Astrocyte of the spinal cord (primary cell): ENCODE results near the gene CD86.
"Not testable (repeated sequence)": the region's sequence is repeated elsewhere in the genome, so short reads cannot be mapped to it uniquely, and the experiment has no call there.

Source experiments
- DNase-seq: peaks from one replicate; pipeline ENCODE4 v3.0.0; 2011; ENCODE audit warnings: low read depth, low spot score
- H3K4me3 ChIP-seq: 2 replicates; pipeline ENCODE4 v1.5.1; 2011; ENCODE audit warnings: low read depth, mild to moderate bottlenecking, low read length, moderate library complexity
- CTCF ChIP-seq: IDR thresholded peaks from 2 replicates; pipeline ENCODE4 v1.5.1; 2012; ENCODE audit warnings: low read depth, mild to moderate bottlenecking, low read length, inconsistent platforms
- in situ Hi-C: cut with HindIII; loops from 2 replicates; pipeline ENCODE4 v1.10.0; 2017; ENCODE audit warnings: low sequenced_read_pairs

Gene CD86

GRCh38 chr3:122112754-122113153 is 57.6 kb downstream of the CD86 start:
- in situ Hi-C loops, result no loop called here
- TF ChIP-seq CTCF, result no peak
- DNase-seq, result no peak
- H3K4me3 ChIP-seq, result no peak overlapping the region

GRCh38 chr3:122123850-122124249 is 68.7 kb downstream of the CD86 start:
- H3K4me3 ChIP-seq, result no peak overlapping the region
- in situ Hi-C loops, result no loop called here
- DNase-seq, result no peak
- no peak for TF ChIP-seq CTCF

GRCh38 chr3:122132949-122133540 is 77.9 kb downstream of the CD86 start:
- in situ Hi-C loops, result no loop called here
- DNase-seq, result no peak

GRCh38 chr3:122146466-122146865 is 91.3 kb downstream of the CD86 start:
- no peak for DNase-seq
- TF ChIP-seq CTCF, result no peak
- no peak overlapping the region for H3K4me3 ChIP-seq
- in situ Hi-C loops, result no loop called here

More at GRCh38 chr3:122132949-122133540, 77.9 kb downstream of the CD86 start:
- no peak overlapping the region for H3K4me3 ChIP-seq
- TF ChIP-seq CTCF, result no peak

GRCh38 chr3:122148941-122149627 is 93.9 kb downstream of the CD86 start:
- H3K4me3 ChIP-seq, result no peak overlapping the region
- DNase-seq, result no peak
- in situ Hi-C loops, result no loop called here
- TF ChIP-seq CTCF, result no peak

GRCh38 chr3:122151480-122151879 is 96.3 kb downstream of the CD86 start:
- in situ Hi-C loops, result no loop called here

GRCh38 chr3:122164983-122165382 is 109.8 kb downstream of the CD86 start:
- DNase-seq, in situ Hi-C loops, H3K4me3 ChIP-seq: not testable (repeated sequence)

More at GRCh38 chr3:122151480-122151879, 96.3 kb downstream of the CD86 start:
- no peak overlapping the region for H3K4me3 ChIP-seq
- TF ChIP-seq CTCF, result no peak
- no peak for DNase-seq
